HG03442 (cell line): ENCODE data around the gene DLG2.
A peak's percentile ranks its signal among the peaks of the same experiment; 100 is the strongest.
"Not testable (repeated sequence)": the region's sequence is repeated elsewhere in the genome, so short reads cannot be mapped to it uniquely, and the experiment has no call there.

Experiments
- ATAC-seq: cut with Tn5 transposase; IDR thresholded peaks from one replicate; pipeline ENCODE4 v1.9.1; 2021; ENCODE audit warnings: mild to moderate bottlenecking, moderate library complexity; ENCODE audit not compliant: unreplicated experiment

DLG2 gene

DNA sequence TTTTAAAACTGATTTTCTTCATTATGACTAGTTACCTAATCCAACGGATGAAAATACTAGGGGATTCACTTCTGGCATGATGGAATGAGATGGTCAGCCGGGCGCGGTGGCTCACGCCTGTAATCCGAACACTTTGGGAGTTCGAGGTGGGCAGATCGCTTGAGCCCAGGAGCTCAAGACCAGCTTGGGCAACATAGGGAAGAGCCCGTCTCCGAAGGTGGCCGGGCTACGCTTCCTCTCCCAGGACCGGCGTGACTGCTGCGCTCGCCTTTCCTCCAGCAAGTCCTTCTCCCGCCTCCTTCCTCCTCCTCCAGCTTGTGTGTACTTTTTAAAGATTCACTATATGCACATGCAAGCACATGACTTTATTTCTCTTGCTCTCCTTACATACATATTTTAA lies 1835.6 kb downstream of the DLG2 start:
- no peak for ATAC-seq

- no peak for ATAC-seq
These were observed 1841.2 kb downstream of the DLG2 start for GRCh38 chr11:83785942-83786341.

- no peak for ATAC-seq
These were observed 1842.7 kb downstream of the DLG2 start for GRCh38 chr11:83784419-83784818.

DNA sequence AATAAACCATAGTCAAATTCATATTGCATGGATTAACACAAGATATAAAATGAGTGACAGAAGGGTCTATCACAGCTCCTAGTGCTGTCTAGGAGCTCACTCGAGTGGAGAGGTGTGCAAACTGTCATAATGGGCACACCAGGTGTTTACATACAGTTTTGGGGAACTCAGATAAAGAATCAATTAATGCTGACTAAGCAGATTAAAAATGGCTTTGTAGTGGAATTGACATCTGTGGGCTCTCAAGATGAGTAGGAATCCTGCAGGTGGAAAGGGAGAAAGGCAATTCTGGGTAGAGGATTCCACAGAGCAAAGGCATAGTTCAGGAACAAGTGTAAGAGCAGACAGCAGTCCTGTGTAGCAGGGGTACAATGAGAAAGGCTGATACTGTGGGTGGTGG lies 1844.8 kb downstream of the DLG2 start:
- no peak for ATAC-seq

- no peak for ATAC-seq
These were observed 1847.3 kb downstream of the DLG2 start for GRCh38 chr11:83779876-83780275.

GRCh38 chr11:83778596-83778995 lies 1848.5 kb downstream of the DLG2 start:
- no peak for ATAC-seq

- no peak for ATAC-seq
These were observed 1852.9 kb downstream of the DLG2 start for GRCh38 chr11:83773950-83774880.

GRCh38 chr11:83768489-83768888 lies 1858.7 kb downstream of the DLG2 start:
- no peak for ATAC-seq

DNA sequence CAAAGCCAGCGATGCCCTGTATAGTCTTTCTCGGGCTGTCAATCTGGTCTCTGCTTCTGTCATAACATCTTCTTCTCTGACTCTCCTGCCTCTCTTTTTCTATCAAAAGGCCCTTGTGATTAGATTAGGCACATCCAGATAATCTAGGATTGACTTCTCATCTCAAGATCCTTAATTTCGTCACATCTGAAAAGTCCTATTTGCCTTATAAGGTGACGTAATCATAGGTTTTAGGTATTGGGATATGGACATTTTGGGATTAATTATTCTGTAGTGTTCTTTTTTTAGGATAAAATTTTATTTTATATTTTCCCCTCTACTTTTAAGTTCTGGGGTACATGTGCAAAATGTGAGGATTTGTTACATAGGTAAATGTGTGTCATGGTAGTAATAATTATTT lies 1860.2 kb downstream of the DLG2 start:
- ATAC-seq: no peak

- ATAC-seq: no peak
These were observed 1862.5 kb downstream of the DLG2 start for GRCh38 chr11:83764643-83765042.

DNA sequence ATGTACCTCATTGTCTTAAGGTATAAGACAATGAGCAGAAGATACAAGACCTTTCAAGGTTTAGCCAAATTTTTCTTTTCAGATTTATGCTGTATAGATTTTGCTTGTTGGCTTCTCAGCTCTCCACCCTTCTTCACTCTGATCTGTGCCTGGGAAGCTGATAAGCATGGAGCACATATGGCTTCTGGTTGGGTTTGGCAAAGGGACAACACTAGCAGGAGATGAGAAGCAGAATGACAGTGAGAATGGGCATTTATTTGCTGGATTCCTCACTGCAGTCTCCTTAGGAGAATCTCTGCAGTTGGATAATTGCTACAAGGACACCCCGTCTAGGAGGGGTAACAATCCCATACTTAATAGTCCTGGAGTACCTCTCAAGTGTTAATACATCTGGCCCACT lies 1866.2 kb downstream of the DLG2 start:
- ATAC-seq: no peak

GRCh38 chr11:83759148-83759547 lies 1868.0 kb downstream of the DLG2 start:
- no peak for ATAC-seq

GRCh38 chr11:83751041-83751440 lies 1876.1 kb downstream of the DLG2 start:
- ATAC-seq: no peak

- no peak for ATAC-seq
These were observed 1880.1 kb downstream of the DLG2 start for GRCh38 chr11:83746921-83747585.

GRCh38 chr11:83744620-83745192 lies 1882.4 kb downstream of the DLG2 start:
- ATAC-seq: no peak

- ATAC-seq: no peak
These were observed 1890.5 kb downstream of the DLG2 start for GRCh38 chr11:83736684-83737083.

DNA sequence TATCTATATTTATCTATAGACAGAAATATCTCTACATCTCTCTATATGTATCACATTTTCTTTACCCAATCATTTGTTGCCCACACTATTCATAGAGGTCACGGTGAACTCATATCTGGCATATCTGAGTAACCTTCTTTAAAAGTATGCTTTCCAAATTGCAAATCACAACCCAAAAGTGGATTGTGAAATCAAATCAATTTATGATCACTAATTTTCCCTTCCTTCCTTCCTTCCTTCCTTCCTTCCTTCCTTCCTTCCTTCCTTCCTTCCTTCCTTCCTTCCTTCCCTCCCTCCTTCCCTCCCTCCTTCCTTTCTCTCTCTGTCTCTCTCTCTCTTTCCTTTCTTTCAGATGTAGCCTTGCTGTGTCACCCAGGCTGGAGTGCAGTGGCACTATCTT lies 1893.0 kb downstream of the DLG2 start:
- ATAC-seq: no peak

GRCh38 chr11:83731288-83731687 lies 1895.9 kb downstream of the DLG2 start:
- ATAC-seq: not testable (repeated sequence)

- no peak for ATAC-seq
These were observed 1898.9 kb downstream of the DLG2 start for GRCh38 chr11:83728281-83728680.

DNA sequence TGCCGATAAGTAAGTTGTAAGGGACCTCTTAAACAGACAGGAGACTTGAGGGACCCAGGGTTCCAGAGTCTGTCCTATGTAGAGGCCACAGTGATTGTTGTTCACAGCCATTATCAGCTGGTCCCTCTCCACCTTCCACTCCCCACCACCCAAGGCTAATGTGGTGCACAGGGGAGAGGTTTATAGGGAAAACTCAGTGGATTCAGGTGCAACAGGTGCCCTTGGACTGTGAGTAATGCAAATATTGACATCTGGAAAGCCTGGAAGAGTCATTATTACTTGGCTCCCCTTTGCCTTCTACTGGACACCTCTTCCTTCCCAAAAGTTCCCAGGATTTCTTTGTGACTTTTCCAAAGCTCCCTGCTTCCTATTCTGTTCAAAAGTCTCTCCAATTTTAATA lies 1899.9 kb downstream of the DLG2 start:
- no peak for ATAC-seq

GRCh38 chr11:83726316-83726715 lies 1900.8 kb downstream of the DLG2 start:
- no peak for ATAC-seq

DNA sequence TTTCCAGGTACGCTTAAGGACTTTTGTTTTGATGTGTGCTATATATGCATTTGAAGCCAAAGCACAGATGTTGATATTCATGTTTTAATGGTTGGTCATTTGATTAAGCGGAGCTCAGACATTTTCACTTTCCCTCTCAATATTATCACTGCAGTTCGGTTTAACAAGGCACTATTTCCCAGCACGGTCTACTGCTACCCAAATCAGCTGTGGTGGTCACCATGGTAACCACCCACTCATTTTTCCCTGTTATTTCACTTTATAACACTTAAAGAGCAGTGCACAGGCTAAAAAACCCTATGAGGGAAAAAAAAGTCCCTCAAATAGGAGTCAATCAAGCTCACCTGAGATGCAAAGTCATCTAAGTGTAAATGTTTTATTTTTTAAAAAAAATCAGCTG lies 1901.4 kb downstream of the DLG2 start:
- ATAC-seq: peak; percentile 59
